ENCODE measurements around the gene COX18. TPM values are rescaled to one million over a fixed set of nuclear protein-coding genes. Genes with fewer than 3 reads are reported as not detected.

COX18 gene
- total RNA-seq, 4 donors from 2014 or later, result 13.2 to 21.2 (median 16.8) TPM

DNA sequence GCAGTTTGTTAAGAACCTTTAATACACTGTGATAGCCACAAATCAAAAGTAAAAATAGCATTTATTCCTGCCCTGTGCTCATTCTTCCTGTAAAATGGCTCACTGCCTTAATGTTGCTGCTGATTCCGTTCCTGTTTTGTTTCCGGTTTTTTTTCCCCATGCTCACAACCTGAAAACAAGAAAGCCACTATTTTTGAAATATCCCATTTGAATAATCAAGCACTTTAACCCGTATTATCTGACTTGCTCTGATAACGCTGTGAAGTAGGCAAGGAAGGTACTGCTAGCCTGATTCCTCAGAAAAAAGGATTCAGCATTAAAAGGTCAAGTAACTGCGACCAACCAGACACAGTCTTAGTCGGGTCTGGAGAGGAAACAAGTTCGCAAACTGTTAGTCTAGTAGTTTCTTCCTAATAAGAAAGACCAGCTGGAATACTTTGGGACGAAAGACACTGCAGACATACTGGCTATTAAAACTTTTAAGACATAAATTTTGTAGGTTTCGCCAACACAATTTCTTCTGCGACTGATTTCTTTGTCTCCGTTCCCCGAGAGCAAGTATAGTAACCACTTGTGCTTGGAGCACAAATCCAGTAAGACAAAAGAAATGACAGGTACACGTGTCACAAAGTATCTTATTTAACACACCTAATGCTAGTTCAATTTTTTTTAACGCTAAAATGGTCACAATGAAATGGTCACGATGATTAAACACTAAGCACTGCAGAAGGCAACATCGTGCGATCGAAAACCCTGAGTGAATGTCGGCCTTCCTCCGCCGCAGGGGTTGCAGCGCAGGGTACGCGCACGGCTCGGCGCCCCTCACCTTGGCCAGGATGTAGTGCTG, 802 bp downstream of the COX18 start:
- TF ChIP-seq, protein P1, sequence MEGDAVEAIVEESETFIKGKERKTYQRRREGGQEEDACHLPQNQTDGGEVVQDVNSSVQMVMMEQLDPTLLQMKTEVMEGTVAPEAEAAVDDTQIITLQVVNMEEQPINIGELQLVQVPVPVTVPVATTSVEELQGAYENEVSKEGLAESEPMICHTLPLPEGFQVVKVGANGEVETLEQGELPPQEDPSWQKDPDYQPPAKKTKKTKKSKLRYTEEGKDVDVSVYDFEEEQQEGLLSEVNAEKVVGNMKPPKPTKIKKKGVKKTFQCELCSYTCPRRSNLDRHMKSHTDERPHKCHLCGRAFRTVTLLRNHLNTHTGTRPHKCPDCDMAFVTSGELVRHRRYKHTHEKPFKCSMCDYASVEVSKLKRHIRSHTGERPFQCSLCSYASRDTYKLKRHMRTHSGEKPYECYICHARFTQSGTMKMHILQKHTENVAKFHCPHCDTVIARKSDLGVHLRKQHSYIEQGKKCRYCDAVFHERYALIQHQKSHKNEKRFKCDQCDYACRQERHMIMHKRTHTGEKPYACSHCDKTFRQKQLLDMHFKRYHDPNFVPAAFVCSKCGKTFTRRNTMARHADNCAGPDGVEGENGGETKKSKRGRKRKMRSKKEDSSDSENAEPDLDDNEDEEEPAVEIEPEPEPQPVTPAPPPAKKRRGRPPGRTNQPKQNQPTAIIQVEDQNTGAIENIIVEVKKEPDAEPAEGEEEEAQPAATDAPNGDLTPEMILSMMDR (IDR thresholded peaks at IDR 0.05; ENCODE audit: low read depth), result no peak

- TF ChIP-seq, protein P1 (IDR thresholded peaks at IDR 0.05; ENCODE audit: low read depth), result no peak
Observed at GRCh38 chr4:73067971-73068394, 1.5 kb downstream of the COX18 start.

- TF ChIP-seq, protein P1 (IDR thresholded peaks at IDR 0.05; ENCODE audit: low read depth), result no peak
Observed at GRCh38 chr4:73066928-73067327, 2.6 kb downstream of the COX18 start.

GRCh38 chr4:73066445-73066844, 3.1 kb downstream of the COX18 start:
- TF ChIP-seq, protein P1 (IDR thresholded peaks at IDR 0.05; ENCODE audit: low read depth), result no peak

DNA sequence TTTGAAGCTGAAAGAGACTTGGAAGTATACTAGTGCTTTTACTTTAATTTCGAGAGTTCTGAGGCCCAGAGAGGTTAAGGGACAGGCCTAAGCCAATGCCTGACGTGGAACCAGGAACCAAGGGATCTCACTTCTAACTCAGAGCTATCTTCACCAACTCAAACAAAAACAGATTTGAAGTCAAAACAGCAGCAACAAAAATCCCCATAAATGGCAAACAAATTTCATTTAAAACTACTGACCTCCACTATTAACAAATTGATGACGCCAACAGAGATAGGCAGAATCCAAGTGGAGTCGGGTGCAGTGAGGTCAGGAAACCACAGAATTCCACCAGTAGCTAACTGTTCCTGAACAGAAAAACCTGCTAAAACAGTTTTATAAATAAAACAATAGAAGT, 5.0 kb downstream of the COX18 start:
- TF ChIP-seq, protein P1 (IDR thresholded peaks at IDR 0.05; ENCODE audit: low read depth), result no peak

DNA sequence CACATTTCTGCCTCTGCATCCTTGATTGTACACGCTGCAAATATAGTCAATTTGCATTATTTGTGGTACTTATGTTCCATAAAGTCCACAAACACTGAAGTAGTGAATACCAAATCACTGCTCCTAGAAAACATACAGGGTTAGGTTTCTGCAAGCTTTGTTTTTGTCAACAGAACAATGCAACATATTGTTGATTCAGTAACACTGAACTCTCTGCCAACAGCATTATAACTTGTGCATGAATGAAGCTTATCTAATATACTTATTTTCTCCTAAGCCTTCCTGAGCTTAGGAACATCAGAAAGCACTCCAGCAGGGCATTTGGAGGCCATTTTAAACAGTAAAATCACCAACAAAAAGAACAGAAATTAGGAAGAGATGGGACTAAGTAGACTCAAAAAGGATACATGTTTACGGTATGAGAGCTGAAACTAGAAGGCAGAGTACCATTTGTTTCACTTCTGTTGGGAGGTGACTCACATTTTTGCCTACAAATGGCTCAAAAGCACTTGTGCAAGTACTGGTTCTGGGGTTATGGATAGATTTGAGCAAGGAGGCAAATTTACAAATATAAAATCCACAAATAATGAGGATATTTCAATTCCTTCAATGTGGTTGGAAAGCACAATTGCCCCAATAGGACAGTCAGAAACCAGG, 14.1 kb downstream of the COX18 start:
- TF ChIP-seq, protein P1 (IDR thresholded peaks at IDR 0.05; ENCODE audit: low read depth), result no peak

DNA sequence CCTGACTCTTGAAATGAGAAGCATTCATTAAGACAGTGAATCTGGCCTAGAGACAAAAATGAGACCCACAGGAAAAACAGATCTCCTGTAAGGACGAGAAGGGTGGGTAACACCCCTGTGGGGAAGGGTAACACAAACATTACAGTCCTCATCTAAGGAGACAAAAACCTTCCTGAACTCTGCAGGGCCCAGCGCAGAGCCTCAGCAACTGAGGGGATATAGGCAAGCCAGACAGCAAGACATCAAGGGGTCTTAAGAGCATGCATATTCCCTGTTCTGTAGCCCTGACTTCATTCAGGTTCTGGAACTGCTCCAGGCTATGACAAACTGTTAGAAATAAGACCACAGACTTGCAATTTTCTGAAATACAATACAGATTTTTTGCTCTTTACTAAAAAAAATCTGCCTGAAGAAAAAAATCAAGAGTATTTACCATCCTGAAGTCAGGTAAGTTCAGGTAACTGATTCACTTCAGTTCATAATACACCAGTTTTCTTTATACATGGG, 15.5 kb downstream of the COX18 start:
- TF ChIP-seq, protein P1 (IDR thresholded peaks at IDR 0.05; ENCODE audit: low read depth), result no peak
